Right renal pelvis (tissue), 4 donors: ENCODE results near the gene CAMK2D. TPM values are rescaled to one million over a fixed set of nuclear protein-coding genes. Genes with fewer than 3 reads are reported as not detected.
"Not testable (repeated sequence)": the region's sequence is repeated elsewhere in the genome, so short reads cannot be mapped to it uniquely, and the experiment has no call there.

Experiments used
- DNase-seq, 4 donors: peaks; one replicate each; pipeline ENCODE4 v3.0.0-alpha.2; 2013; ENCODE audit warnings: low read depth in 4 of 4, low spot score in 3 of 4, missing footprints in 1 of 4
- polyA plus RNA-seq, 4 donors: library from polyadenylated mRNA; unstranded; fragments of 120-200 nt; gene quantifications; one replicate each; pipeline ENCODE4 v1.2.1, GENCODE V29; 2013; ENCODE audit not compliant: insufficient read length in 4 of 4

The CAMK2D gene
- polyA plus RNA-seq, 4 donors = 74.8 to 89.5 (median 80.9) TPM

GRCh38 chr4:113733685-113734084 lies 27.9 kb downstream of the CAMK2D start:
- DNase-seq = no peak

- no peak for DNase-seq
Observed at GRCh38 chr4:113732967-113733527, 28.5 kb downstream of the CAMK2D start.

GRCh38 chr4:113730467-113731216 lies 30.9 kb downstream of the CAMK2D start:
- no peak for DNase-seq

DNA sequence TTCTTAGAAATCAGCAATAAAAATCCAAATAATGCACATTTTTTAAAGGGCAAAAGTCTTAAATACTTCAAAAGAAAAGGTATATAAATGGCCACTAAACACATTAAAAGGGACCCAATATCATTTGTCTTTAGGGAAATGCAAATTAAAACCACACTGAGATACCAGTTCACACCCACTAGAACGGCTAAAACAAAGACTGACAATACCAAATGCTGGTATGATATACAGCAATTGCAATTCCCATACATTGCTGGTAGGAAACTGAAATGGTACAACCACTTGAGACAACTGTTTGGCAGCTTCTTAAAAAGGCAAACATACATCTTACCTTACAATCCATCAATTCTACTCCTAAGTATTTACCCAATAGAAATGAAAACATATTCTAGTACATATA lies 33.7 kb downstream of the CAMK2D start:
- no peak for DNase-seq

DNA sequence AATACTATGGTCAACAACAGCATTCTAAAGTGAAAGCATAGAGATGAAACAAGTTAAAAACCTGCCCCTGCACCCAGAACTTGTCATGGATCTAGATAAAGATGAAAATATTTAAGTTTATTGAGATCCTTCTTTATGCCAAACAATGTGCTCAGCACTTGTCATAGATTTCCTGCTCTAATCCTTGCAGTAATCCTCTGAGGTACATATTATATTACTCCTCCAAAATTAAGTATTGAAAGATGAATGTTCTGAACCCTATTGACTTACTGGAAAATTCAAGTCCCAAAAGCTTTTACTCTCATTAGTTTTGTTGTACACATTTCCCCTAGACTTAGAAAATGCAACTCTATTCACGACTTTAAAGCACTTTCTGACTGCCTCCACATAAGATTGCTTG lies 35.6 kb downstream of the CAMK2D start:
- no peak for DNase-seq

GRCh38 chr4:113718252-113718651 lies 43.3 kb downstream of the CAMK2D start:
- DNase-seq = no peak

- DNase-seq = no peak
Observed at GRCh38 chr4:113711883-113712662, 49.5 kb downstream of the CAMK2D start.

GRCh38 chr4:113708250-113708649 lies 53.3 kb downstream of the CAMK2D start:
- DNase-seq = no peak

- DNase-seq = no peak
Observed at GRCh38 chr4:113707048-113707447, 54.5 kb downstream of the CAMK2D start.

DNA sequence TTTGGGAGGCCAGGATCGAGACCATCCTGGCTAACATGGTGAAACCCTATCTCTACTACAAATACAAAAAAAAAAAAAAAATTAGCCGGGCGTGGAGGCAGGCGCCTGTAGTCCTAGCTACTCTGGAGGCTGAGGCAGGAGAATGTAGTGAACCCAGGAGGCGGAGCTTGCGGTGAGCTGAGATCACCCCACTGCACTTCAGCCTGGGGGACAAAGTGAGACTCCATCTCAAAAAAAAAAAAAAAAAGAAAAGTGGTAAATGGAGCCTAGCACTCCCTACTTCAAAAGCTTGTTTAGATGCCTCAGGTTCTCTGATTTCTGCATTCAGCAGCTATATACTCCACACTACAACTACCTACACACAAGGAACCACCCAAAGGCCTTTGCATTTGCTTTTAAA lies 56.4 kb downstream of the CAMK2D start:
- not testable (repeated sequence) for DNase-seq

GRCh38 chr4:113702596-113702995 lies 58.9 kb downstream of the CAMK2D start:
- not testable (repeated sequence) for DNase-seq

GRCh38 chr4:113701169-113701568 lies 60.4 kb downstream of the CAMK2D start:
- no peak for DNase-seq

GRCh38 chr4:113700602-113701150 lies 60.9 kb downstream of the CAMK2D start:
- no peak for DNase-seq

GRCh38 chr4:113699772-113700171 lies 61.8 kb downstream of the CAMK2D start:
- no peak for DNase-seq

DNA sequence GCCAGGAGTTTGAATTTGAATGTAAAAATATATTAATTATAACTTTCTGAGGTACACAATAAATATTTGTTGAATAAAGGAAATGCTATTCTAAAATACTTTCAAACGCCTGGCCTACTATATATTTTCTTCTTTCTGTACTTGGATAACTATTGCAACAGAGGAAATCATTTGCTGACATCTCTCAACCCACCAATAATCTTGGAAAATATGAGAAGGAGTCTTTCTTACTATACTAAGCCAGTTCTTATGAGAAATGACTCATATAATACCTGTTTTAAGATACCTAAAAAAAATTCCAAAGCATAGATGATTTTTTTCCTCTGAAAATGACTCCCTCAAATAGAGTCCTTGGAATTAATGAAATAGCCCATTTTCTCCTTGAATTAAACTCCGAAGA lies 64.1 kb downstream of the CAMK2D start:
- no peak for DNase-seq

DNA sequence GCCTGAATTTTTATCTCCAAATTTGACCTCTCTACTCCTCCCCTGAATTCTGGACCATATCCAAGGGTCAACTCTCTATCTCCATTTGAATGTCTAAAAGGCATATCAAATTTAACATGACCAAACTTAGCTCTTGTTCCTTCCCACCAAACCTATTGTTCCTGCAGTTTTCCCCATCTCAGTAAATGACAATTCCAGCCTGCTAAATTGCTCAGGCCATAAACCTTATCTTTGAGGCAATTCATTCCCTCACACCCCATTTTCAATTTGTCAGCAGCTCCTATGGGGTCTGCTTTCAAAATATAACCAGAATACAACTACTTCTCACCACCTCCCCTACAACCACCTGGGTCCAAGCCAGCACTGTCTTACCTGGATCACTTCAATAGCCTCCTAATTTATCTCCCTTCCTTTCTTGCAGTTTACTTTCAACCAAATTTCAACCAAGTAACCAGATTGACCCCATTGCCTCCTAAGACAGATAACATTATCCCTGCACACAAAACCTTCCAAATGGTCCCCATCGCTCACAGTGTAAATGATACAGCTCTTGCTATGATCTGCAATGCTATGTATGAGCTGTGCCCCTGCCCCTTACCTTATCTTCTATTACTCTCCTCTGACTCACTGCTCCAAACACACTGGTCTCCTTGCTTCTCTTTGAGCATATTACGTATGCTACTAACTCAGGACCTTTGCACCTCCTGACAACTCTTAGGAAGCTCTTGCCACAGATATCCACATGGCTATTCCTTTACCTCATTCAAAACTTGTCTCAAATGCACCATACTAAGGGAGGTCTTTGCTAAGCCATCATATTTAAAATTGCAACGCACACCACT lies 66.0 kb downstream of the CAMK2D start:
- DNase-seq = no peak

GRCh38 chr4:113694008-113694407 lies 67.5 kb downstream of the CAMK2D start:
- DNase-seq = peak in 1 of 4 donors; percentile 29

DNA sequence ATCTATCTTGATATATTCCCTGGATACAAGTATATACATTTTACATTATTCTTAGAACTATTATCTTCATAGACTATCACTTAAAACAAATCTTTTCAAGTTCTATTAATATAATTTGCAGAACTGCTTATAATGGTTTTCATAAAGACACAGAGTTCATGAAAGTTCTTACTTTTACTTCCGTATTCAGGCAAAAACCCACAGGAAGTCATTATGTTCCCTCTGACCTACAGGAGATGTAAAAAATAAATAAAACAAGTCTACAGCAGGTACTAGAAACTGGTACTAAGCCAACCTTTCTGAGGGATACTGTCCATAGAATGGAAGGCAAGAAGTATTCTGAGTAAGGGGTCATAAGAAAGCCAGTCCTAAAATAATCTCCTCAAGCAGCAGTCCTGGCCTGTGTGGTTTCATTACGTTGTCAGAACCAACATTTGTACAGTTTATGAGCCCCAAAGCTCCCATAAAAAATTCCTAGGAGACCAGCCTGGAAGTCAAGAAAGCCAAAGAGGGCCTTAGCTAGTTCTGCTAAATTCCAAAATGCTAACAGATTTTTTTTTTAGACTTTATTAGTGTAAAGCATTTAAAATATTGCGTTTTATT lies 68.6 kb downstream of the CAMK2D start:
- no peak for DNase-seq

DNA sequence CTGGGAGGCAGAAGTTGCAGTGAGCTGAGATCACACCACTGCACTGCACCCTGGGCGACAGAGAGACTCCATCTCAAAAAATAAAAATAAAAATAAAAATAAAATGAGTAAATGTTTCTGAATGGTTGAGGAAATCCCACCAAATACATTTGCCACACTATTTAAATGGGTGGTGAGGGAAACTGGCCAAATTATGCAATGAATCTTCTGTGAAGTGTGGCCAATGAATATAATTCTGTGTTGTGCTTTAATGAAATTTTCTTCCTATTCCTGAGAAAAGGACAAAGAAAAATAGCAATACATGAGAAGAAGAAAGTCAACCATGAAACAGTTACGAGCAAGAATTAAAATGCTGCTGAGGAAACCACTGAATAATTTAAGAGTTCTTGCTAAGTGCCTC lies 69.9 kb downstream of the CAMK2D start:
- no peak for DNase-seq

DNA sequence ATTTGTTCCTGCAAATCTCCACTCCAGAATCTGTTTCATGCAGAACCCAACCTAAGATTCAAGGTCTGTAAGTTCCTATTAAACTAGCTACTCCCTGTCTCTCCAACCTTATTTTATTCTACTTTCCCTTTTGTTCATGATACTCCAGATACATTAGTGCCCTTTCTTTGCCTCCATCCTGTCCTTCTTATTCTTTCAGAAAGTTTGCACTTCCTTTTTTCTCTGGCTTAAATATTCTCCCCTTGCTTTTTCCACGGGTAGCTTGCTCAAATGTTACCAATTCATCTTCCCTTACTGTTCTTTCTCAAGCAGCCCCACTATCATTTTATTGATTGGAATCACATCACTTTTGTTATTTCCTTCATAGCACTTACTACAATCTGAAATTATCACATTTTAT lies 72.1 kb downstream of the CAMK2D start:
- DNase-seq = no peak
